ENCODE results near the gene KLHDC3. TPM values are rescaled to one million over a fixed set of nuclear protein-coding genes. Genes with fewer than 3 reads are reported as not detected.

The KLHDC3 gene
- total and polyA plus RNA-seq, 2 of the 8 experiments (the other 6 are each of a cell fraction or from before 2014, with no cell fraction given), result 181 to 203 TPM

DNA sequence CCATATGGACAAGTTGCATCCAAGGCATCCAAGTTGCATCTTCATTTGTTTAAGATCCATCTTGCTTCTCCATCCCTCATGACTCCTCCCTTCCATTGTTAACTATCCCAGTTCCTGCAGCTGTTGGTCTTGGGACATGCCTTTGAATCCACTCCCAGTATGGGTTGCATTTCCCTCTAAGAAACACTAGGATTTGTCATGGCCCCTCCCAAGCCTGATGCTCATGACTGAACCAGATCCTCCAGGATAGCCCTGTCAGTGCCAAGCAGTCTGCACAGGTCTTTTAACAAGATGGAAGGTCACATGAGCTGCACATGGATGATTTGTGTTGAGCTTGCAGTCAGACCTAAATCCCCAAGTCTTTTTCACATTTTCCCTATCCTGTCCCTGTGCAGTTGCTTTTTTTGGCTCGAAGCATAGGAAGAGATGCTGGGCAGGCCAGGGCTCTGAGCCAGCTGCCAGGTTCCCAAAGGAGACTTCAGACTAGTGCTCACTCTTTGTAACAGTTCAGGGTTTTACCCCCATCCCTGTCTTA lies 25.5 kb upstream of the KLHDC3 start:
- Histone ChIP-seq H2AFZ (ENCODE audit: low read length) (no peak overlapping the region), H2BK20ac (ENCODE audit: low read length) (no peak overlapping the region), H4K5ac (ENCODE audit: insufficient read length, low read depth, low read length) (no peak overlapping the region), H3K56ac (replicated peaks; ENCODE audit: insufficient read length, low read depth, low read length) (no peak overlapping the region), H3K9ac (replicated peaks in 1 of 4; ENCODE audit: extremely low read depth in 1 of 4, low read depth in 3 of 4, low read length in 3 of 4) (no peak overlapping the region), H3K23ac (ENCODE audit: insufficient read length) (no peak overlapping the region), H2BK120ac (replicated peaks; ENCODE audit: low read depth, low read length) (no peak overlapping the region), H3K4me1 (replicated peaks in 1 of 4; ENCODE audit: control insufficient read depth in 3 of 4, insufficient read depth in 4 of 4, low read length in 3 of 4) (peaks cover 0 to 6% (median 1%) of the 10 kb centered on the region in 4 experiments; a peak in 4 of 7 replicates), H2BK5ac (ENCODE audit: low read depth, low read length) (no peak overlapping the region), H3K79me2 (ENCODE audit: control insufficient read depth in 1 of 2, insufficient read depth in 2 of 2, low read length in 2 of 2) (peaks cover 8 to 15% of the 10 kb centered on the region in 2 experiments; a peak in 2 of 4 replicates), H3K79me1 (ENCODE audit: low read depth, low read length) (peaks cover 9% of the 10 kb centered on the region), H3K4me3 (ENCODE audit: extremely low read depth in 1 of 4, insufficient read depth in 2 of 4, low read depth in 3 of 4, low read length in 4 of 4) (no peak overlapping the region), H4K91ac (replicated peaks; ENCODE audit: insufficient read length, low read length) (no peak overlapping the region), H3K9me3 (ENCODE audit: insufficient read depth in 2 of 2, low read depth in 1 of 2, low read length in 1 of 2) (no peaks in the 10 kb centered on the region), H3K27ac (ENCODE audit: low read depth, low read length) (no peak overlapping the region), H3K36me3 (ENCODE audit: control insufficient read depth in 2 of 4, insufficient read depth in 4 of 4, low read length in 3 of 4) (peaks cover 0 to 9% (median 8%) of the 10 kb centered on the region in 4 experiments; a peak in 4 of 8 replicates), H4K20me1 (replicated peaks in 1 of 2; ENCODE audit: control insufficient read depth in 1 of 2, insufficient read depth in 2 of 2, low read length in 2 of 2) (peaks cover 0 to 12% of the 10 kb centered on the region in 2 experiments), H3K23me2 (ENCODE audit: low read depth, low read length) (peaks cover 4% of the 10 kb centered on the region), H2BK15ac (ENCODE audit: low read length) (no peak overlapping the region), H2BK12ac (ENCODE audit: low read depth, low read length) (no peak overlapping the region), H3K4ac (replicated peaks; ENCODE audit: insufficient read length, low read depth, low read length) (no peak overlapping the region), H3K14ac (ENCODE audit: insufficient read length) (no peak overlapping the region), H3K4me2 (ENCODE audit: insufficient read depth in 1 of 2, low read depth in 2 of 2, low read length in 2 of 2) (no peak overlapping the region), H3K27me3 (replicated peaks in 1 of 4; ENCODE audit: control insufficient read depth in 3 of 4, extremely low read depth in 1 of 4, insufficient read depth in 3 of 4, low read length in 3 of 4) (no peaks in the 10 kb centered on the region), H2AK5ac (ENCODE audit: low read depth, low read length) (no peak overlapping the region), H4K8ac (ENCODE audit: extremely low read depth, insufficient read depth, low read length) (no peak overlapping the region), H3K18ac (ENCODE audit: extremely low read depth, low read length) (no peak overlapping the region)
- POLR2A ChIA-PET (ENCODE audit: partially characterized antibody), result interaction anchor here (0.8 to 4.1 kb wide), 8 partner anchors 8 to 32 kb away, joined by 3 to 25 read pairs (median 5); partner anchors contain the start of gene PEX6
- FAIRE-seq (no peak), DNase-seq (ENCODE audit: low read depth in 1 of 2, low spot score in 2 of 2) (no peak)
- CTCF ChIA-PET (ENCODE audit: partially characterized antibody), result interaction anchor here (0.5 to 2.9 kb wide), 7 partner anchors 9 to 143 kb away, joined by 3 to 13 read pairs (median 3); partner anchors contain the start of genes KLC4 and MRPL2
- WGBS, 2 experiments (ENCODE audit: extremely low coverage in 1 of 2, insufficient coverage in 1 of 2, insufficient read length in 1 of 2, insufficient replicate concordance in 2 of 2, low coverage in 1 of 2, low lambda C conversion rate in 2 of 2, missing lambda C conversion rate in 1 of 2), result 92% methylated on average over 1 of the region's 1 CpG; no CpG with 5 or more reads in 1 of the 2 experiments
- TF ChIP-seq TBP (IDR thresholded peaks at IDR 0.05; ENCODE audit: low read depth, low read length) (no peak), CTBP2 (IDR thresholded peaks at IDR 0.05; ENCODE audit: borderline replicate concordance, insufficient read depth, insufficient read length, low read length) (no peak), CEBPB (IDR thresholded peaks at IDR 0.05; ENCODE audit: low read depth, low read length) (no peak), USF2 (IDR thresholded peaks at IDR 0.05; ENCODE audit: low read length) (no peak), KDM1A (IDR thresholded peaks at IDR 0.05; ENCODE audit: borderline replicate concordance, low read length) (no peak), RAD21 (IDR thresholded peaks at IDR 0.05 in 1 of 2, conservative IDR thresholded peaks at IDR 0.05 in 1 of 2; ENCODE audit: low read depth in 2 of 2, low read length in 2 of 2) (no peak), SAP30 (IDR thresholded peaks at IDR 0.05; ENCODE audit: insufficient read depth, insufficient replicate concordance, low read length) (no peak), PHF8 (conservative IDR thresholded peaks at IDR 0.05; ENCODE audit: low read depth, low read length) (no peak), MAFK (IDR thresholded peaks at IDR 0.05; ENCODE audit: low read depth, low read length) (no peak)

Measured in H1 (cell line).